DMS 273 treated with DMSO at 0.1 percent for 48 hours (cell line): ENCODE measurements around the gene PCDH8.

Source experiments
- DNase-seq: peaks from one replicate; lab custom pipeline; 2025; lab: John Stamatoyannopoulos, UW

The PCDH8 gene

GRCh38 chr13:52848455-52849195, at the start of gene PCDH8:
TSS of gene PCDH8 (minus strand) at chr13:52848640. CDS start at chr13:52848436, 204 bp downstream.
- peak; percentile 49 for DNase-seq

- peak; percentile 39 for DNase-seq
Observed at GRCh38 chr13:52896827-52897659, 48.6 kb upstream of the PCDH8 start.

- no peak for DNase-seq
Observed at GRCh38 chr13:52894413-52894812, 46.0 kb upstream of the PCDH8 start.

- no peak for DNase-seq
Observed at GRCh38 chr13:52892925-52893324, 44.5 kb upstream of the PCDH8 start.

- no peak for DNase-seq
Observed at GRCh38 chr13:52891706-52892105, 43.3 kb upstream of the PCDH8 start.

GRCh38 chr13:52887165-52887564, 38.7 kb upstream of the PCDH8 start:
- no peak for DNase-seq

- DNase-seq: no peak
Observed at GRCh38 chr13:52885141-52885540, 36.7 kb upstream of the PCDH8 start.

GRCh38 chr13:52884429-52885010, 36.1 kb upstream of the PCDH8 start:
- DNase-seq: no peak

GRCh38 chr13:52882785-52883184, 34.3 kb upstream of the PCDH8 start:
- DNase-seq: no peak

GRCh38 chr13:52879950-52880741, 31.7 kb upstream of the PCDH8 start:
- DNase-seq: no peak

GRCh38 chr13:52878831-52879230, 30.4 kb upstream of the PCDH8 start:
- DNase-seq: no peak

- no peak for DNase-seq
Observed at GRCh38 chr13:52870143-52870542, 21.7 kb upstream of the PCDH8 start.

- DNase-seq: no peak
Observed at GRCh38 chr13:52869621-52870020, 21.2 kb upstream of the PCDH8 start.

GRCh38 chr13:52869050-52869449, 20.6 kb upstream of the PCDH8 start:
- no peak for DNase-seq

- no peak for DNase-seq
Observed at GRCh38 chr13:52868190-52868589, 19.8 kb upstream of the PCDH8 start.

- DNase-seq: no peak
Observed at GRCh38 chr13:52864941-52865340, 16.5 kb upstream of the PCDH8 start.

GRCh38 chr13:52862358-52863206, 14.1 kb upstream of the PCDH8 start:
- no peak for DNase-seq

GRCh38 chr13:52852444-52852843, 4.0 kb upstream of the PCDH8 start:
- no peak for DNase-seq

GRCh38 chr13:52851137-52851962, 2.9 kb upstream of the PCDH8 start:
- DNase-seq: no peak
